ENCODE results near the gene AOAH. TPM values are rescaled to one million over a fixed set of nuclear protein-coding genes. Genes with fewer than 3 reads are reported as not detected.

Gene AOAH
- total and polyA plus RNA-seq, 2 experiments from 2014 or later: not detected

DNA sequence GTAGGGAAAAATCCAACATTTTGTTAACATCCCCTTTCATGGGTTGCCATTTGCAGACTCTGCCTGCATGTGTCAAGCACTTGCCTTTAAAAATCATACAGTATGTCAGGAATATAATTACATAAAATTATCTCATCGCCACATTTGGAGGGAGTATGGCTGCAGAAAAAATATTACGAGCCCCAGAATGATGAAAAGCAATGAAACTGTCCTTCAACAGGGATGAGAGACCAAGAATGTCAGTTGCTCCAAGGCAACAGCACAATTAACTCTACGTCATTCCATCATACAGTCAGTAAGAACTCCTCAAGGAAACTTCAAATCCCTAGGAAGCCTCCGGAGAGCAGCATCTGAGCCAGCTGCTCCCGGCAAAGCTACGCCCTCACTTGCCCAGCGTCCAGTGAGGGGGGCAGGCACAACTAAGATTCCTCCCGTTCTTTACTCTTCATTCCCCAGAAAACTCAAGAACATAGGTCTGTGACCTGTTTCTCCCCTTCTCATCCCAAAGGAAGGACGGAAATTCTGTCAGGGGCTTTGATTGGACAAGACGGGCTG lies 201.8 kb downstream of the AOAH start:
- no peak for TF ChIP-seq EZH2phosphoT487 (IDR thresholded peaks at IDR 0.05; ENCODE audit: insufficient read depth, low read depth)
- TF ChIP-seq EZH2 (IDR thresholded peaks at IDR 0.05; ENCODE audit: insufficient read depth, poor library complexity, severe bottlenecking): no peak
- no peak overlapping the region for H3K4me3 ChIP-seq
- no peaks in the 10 kb centered on the region for H3K79me2 ChIP-seq (ENCODE audit: insufficient read depth)
- H3K4me1 ChIP-seq (ENCODE audit: insufficient read depth): peaks cover 11% of the 10 kb centered on the region
- no peak overlapping the region for H3K4me2 ChIP-seq (ENCODE audit: unreplicated experiment)
- 31 to 33% methylated on average over 10 of the region's 10 CpGs for WGBS, 2 experiments (ENCODE audit: low coverage in 1 of 2, low lambda C conversion rate in 2 of 2, missing lambda C conversion rate in 2 of 2)
- no peaks in the 10 kb centered on the region for H3K9me2 ChIP-seq (ENCODE audit: insufficient read depth)
- no peak for DNase-seq
- peaks cover 20% of the 10 kb centered on the region for H3K27me3 ChIP-seq (replicated peaks; ENCODE audit: insufficient read depth)
- no peaks in the 10 kb centered on the region for H3F3A ChIP-seq (ENCODE audit: insufficient read depth)
- in situ Hi-C loops (cut with MboI): no loop called here
- H3K36me3 ChIP-seq (ENCODE audit: low read depth): no peaks in the 10 kb centered on the region
- no peaks in the 10 kb centered on the region for H3K9me3 ChIP-seq (ENCODE audit: low read depth)
- H3K27ac ChIP-seq: no peak overlapping the region
- no peak overlapping the region for H2AFZ ChIP-seq
- no peak overlapping the region for H3K9ac ChIP-seq
- no peaks in the 10 kb centered on the region for H4K20me1 ChIP-seq (ENCODE audit: insufficient read depth)

DNA sequence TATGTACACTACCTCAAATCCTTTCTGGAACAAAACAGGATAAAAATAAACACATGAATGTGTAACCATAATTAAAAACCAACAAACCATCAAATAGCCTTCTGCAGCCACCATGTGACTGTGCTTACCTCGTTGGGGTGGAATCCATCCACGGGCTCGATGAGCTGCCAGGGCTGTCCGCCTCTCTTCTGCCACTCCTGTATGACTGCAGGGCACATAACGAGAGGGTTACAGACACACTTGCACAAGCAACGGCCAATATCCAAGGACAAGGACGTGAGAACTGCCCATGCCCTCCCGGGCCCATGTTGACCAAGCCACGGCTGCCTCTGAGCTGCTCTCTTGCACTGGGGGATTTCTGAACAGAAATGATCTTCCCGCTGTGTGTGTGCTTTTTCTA lies 202.4 kb downstream of the AOAH start:
- H3F3A ChIP-seq (ENCODE audit: insufficient read depth): no peaks in the 10 kb centered on the region
- H3K27me3 ChIP-seq (replicated peaks; ENCODE audit: insufficient read depth): peaks cover 20% of the 10 kb centered on the region
- no peaks in the 10 kb centered on the region for H3K79me2 ChIP-seq (ENCODE audit: insufficient read depth)
- H2AFZ ChIP-seq: no peak overlapping the region
- no peak overlapping the region for H3K4me3 ChIP-seq
- no peaks in the 10 kb centered on the region for H3K36me3 ChIP-seq (ENCODE audit: low read depth)
- H3K9ac ChIP-seq: no peak overlapping the region
- in situ Hi-C loops (cut with MboI): no loop called here
- 70 to 71% methylated on average over 10 of the region's 10 CpGs for WGBS, 2 experiments (ENCODE audit: low coverage in 1 of 2, low lambda C conversion rate in 2 of 2, missing lambda C conversion rate in 2 of 2)
- no peaks in the 10 kb centered on the region for H3K9me2 ChIP-seq (ENCODE audit: insufficient read depth)
- H3K4me2 ChIP-seq (ENCODE audit: unreplicated experiment): no peak overlapping the region
- H4K20me1 ChIP-seq (ENCODE audit: insufficient read depth): no peaks in the 10 kb centered on the region
- TF ChIP-seq EZH2 (IDR thresholded peaks at IDR 0.05; ENCODE audit: insufficient read depth, poor library complexity, severe bottlenecking): no peak
- H3K27ac ChIP-seq: no peak overlapping the region
- DNase-seq: no peak
- no peaks in the 10 kb centered on the region for H3K9me3 ChIP-seq (ENCODE audit: low read depth)
- peaks cover 5% of the 10 kb centered on the region for H3K4me1 ChIP-seq (ENCODE audit: insufficient read depth)

DNA sequence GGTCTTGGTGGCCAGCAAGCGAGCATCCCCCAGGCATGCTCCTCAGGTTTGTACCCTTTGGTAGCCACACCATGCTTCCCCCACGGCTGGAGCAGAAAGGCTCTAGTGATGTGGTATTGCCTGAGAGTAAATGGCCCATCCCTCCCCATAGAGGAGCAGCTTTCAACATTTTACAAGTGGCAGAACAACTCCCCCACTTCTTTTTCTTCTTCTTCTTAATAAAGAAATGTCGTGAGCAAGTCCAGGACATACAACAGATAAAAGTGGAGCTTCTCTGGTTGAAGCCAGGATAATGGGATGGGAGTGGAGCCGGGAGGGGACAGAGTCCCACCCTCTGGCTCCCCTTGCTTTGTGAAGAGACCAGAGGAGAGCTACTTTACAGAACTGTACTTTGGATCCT lies 203.2 kb downstream of the AOAH start:
- Histone ChIP-seq H3K4me1 (ENCODE audit: insufficient read depth) (no peaks in the 10 kb centered on the region), H3K79me2 (ENCODE audit: insufficient read depth) (no peaks in the 10 kb centered on the region), H3K36me3 (ENCODE audit: low read depth) (no peaks in the 10 kb centered on the region), H3F3A (ENCODE audit: insufficient read depth) (no peaks in the 10 kb centered on the region), H3K4me2 (ENCODE audit: unreplicated experiment) (no peak overlapping the region), H4K20me1 (ENCODE audit: insufficient read depth) (no peaks in the 10 kb centered on the region), H3K27ac (no peak overlapping the region), H3K9me3 (ENCODE audit: low read depth) (no peaks in the 10 kb centered on the region), H3K9ac (no peak overlapping the region), H2AFZ (no peak overlapping the region), H3K4me3 (no peak overlapping the region), H3K27me3 (replicated peaks; ENCODE audit: insufficient read depth) (peaks cover 20% of the 10 kb centered on the region), H3K9me2 (ENCODE audit: insufficient read depth) (no peaks in the 10 kb centered on the region)
- TF ChIP-seq EZH2 (IDR thresholded peaks at IDR 0.05; ENCODE audit: insufficient read depth, poor library complexity, severe bottlenecking) (no peak), EZH2phosphoT487 (IDR thresholded peaks at IDR 0.05; ENCODE audit: insufficient read depth, low read depth) (no peak)
- in situ Hi-C loops (cut with MboI): no loop called here
- DNase-seq: no peak
- 30 to 40% methylated on average over 4 of the region's 4 CpGs for WGBS, 2 experiments (ENCODE audit: low coverage in 1 of 2, low lambda C conversion rate in 2 of 2, missing lambda C conversion rate in 2 of 2)

DNA sequence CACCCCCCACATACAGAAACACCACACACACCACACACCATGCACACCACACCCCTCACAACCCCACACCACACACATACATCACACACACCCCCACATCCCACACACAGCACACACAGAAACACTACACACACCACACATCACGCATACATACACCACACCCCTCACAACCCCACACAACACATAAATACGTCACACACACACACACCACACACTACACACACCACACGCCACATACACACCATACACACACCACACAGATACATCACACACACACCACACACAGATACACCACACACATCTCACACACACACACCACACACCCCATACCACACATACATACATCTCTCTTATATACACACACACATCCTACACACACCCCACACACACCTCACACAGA lies 208.4 kb downstream of the AOAH start:
- Histone ChIP-seq H4K20me1 (ENCODE audit: insufficient read depth) (no peaks in the 10 kb centered on the region), H3K36me3 (ENCODE audit: low read depth) (no peaks in the 10 kb centered on the region), H3K4me3 (no peak overlapping the region), H3K4me2 (ENCODE audit: unreplicated experiment) (no peak overlapping the region), H3K9me2 (ENCODE audit: insufficient read depth) (no peaks in the 10 kb centered on the region), H3F3A (ENCODE audit: insufficient read depth) (no peaks in the 10 kb centered on the region), H3K4me1 (ENCODE audit: insufficient read depth) (no peaks in the 10 kb centered on the region), H3K9ac (no peak overlapping the region), H3K27me3 (replicated peaks; ENCODE audit: insufficient read depth) (peaks cover 2% of the 10 kb centered on the region; the same call in 1 of the 2 replicates), H3K27ac (no peak overlapping the region), H3K9me3 (ENCODE audit: low read depth) (no peaks in the 10 kb centered on the region), H2AFZ (no peak overlapping the region), H3K79me2 (ENCODE audit: insufficient read depth) (no peaks in the 10 kb centered on the region)
- WGBS, 2 experiments (ENCODE audit: low coverage in 1 of 2, low lambda C conversion rate in 2 of 2, missing lambda C conversion rate in 2 of 2): 72 to 74% methylated on average over 2 to 3 of the region's 3 CpGs
- TF ChIP-seq EZH2 (IDR thresholded peaks at IDR 0.05; ENCODE audit: insufficient read depth, poor library complexity, severe bottlenecking): no peak
- no peak for TF ChIP-seq EZH2phosphoT487 (IDR thresholded peaks at IDR 0.05; ENCODE audit: insufficient read depth, low read depth)
- in situ Hi-C loops (cut with MboI): no loop called here
- no peak for DNase-seq

Measured in GM23248 (cell line).